NCI-H526 (cell line): ENCODE measurements around the gene MTG2.

Experiments
- DNase-seq, 2 experiments: peaks; one replicate each; lab custom pipeline; 2025; lab: John Stamatoyannopoulos, UW

Gene MTG2

DNA sequence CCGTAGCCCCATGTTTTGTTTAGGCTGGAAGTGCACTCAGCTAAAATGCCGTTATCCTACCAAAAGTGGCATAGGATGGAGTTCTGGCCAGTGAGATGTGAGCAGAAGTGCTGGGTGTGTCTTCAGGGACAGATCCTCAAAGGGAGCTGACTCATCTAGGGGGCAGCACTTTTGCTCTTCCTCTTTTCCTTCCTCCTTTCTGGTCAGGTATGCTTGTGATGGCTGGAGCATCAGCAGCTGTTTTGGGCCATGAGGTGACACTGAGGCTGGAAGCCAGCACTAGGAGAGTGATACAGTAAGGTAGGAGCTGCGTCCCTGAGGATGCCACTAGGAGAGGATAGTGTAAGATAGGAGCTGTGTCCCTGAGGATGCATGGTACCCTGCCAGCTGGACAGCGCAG, 50.9 kb downstream of the MTG2 start:
- no peak for DNase-seq

DNA sequence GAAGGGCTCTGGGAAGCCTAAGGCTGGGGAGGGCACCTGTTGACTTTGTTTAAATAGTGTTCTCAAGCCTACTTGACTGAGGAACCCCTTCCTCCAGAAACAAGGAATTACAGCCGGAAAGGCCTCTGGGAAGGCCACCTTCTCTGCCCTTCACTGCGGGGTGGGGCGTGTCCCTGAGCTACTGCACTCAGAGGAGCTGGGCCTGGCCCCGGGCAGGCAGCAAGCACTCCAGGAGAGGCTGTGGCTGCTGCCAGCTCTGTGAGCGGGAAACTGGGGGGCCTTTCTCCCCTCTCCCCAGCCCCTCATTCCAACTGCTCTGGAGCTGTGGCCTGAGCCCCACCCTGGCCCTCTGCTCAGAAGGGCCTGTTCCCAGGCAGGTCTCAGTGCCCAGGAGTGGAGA, 51.5 kb downstream of the MTG2 start:
- DNase-seq = no peak

DNA sequence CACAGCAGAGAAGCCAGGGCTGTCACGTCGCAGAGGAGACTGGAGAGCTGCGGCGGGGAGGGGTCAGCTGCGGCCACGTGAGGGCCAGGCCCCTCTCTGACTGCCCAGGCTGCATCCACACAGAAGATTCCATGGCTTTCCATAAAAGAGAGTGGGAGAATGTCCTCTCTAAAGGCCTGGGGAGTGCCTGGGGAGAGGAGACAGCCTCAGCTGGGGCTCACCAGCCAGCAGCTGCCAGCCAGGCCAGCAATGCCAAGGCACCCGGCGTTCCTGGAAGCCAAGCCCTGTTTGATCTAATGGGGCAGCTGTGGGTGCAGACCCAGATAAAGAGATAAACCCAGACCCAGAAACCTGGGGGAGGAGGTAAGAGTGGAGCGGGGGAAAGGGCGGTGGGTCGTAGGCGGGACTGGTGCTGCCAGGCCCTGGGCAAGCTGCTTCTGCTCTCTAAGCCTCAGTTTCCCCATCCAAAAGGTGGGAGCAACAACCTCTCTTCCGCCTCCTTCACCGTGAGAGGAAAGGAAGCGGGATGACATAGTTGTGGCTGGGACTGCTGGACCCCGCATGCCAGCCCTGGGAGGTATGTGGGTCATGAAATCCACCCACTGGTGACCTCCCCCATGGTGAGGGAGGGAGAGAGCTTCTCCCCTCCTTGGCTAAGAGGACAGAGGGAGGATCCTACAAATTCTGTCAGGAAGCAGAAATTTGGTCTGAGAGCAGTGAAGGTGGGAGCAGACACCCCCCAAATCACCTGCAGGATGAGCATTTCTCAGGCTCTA, 52.4 kb downstream of the MTG2 start:
- DNase-seq = no peak

DNA sequence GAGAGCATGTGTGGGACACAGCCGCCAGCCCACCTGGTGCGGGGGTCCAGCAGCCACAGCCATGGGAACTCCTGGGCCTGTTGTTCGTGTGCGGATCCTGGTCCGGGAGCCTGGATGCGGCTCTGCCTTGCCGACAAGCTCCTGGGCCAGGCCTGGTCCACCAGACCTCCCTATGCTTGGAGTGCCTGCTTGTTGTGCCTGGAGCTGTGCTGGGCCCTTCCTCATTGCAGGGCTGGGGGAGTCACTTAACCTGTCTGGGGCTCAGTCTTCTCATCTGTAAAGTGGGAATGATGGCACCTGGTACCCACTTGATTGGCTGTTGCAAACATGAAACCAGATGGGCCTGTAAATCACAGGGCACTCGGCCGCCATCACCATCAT, 52.9 kb downstream of the MTG2 start:
- no peak for DNase-seq

DNA sequence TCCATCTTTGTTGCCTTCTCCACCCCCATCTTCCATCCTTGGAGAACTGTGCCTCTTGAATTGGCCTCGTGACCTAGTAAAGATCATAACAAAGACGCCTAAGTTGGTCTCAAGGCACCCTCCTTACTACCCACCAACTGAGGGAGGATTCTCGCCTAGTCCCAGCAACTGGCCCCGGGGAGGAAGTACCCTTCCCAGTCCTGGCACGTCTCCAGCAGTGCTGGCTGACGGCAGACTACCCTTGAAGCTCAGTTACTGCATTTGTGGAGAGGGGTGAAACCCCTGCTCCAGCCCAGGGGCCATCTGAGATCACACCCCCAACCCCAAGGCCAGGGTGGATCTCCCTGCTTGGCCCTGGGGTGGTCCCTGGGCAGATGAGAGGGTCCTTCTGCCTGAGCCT, 53.4 kb downstream of the MTG2 start:
- no peak for DNase-seq

DNA sequence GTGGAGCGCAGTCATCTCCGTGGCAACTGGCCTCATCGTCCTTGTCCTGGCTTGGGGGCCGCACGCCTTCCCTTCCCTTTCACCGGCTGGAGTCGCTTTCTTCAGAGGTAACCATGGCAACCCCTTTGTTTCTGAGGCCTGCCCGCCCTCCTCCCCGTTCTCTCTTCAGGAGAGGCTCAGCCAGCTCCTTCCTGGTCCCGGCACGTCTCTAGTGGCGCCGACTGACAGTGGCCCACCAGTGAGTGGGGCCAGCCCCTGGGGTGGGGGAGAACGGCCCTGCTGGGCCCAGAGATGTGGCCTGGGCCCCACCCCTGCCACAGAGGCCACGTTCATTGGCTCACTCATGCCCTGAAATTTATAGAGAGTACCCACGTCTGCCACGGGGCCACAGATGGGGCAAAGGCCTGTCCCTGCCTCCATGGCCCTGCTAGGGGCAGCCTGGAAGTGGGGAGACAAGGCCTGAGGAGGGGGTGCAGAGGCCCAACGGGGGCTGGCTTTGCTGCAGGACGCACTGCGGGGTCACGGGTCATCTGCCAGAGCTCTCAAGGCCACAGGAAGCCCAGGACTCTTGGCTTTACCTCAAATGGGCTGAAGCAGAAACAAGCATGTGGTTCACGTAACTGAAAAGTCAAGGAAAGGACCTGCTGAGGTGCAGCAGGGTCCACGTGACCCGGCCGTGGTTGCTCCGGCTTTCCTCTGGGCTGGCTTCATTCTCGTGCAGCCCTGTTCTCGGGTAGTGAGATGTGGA, 54.1 kb downstream of the MTG2 start:
- no peak for DNase-seq

DNA sequence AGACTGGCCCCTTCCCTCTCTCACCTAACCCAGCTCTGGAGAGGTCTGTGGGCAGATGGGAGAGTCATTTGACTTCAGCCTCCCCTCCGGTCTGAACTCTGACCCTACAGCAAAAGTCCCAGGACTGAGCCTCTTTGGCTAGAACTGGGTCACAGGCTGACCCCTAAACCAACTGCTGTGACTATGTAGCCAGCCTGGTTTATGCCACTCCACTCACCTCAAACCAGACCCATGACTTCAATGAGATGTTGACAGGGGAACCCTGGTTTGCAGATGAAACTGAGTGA, 54.6 kb downstream of the MTG2 start:
- no peak for DNase-seq

DNA sequence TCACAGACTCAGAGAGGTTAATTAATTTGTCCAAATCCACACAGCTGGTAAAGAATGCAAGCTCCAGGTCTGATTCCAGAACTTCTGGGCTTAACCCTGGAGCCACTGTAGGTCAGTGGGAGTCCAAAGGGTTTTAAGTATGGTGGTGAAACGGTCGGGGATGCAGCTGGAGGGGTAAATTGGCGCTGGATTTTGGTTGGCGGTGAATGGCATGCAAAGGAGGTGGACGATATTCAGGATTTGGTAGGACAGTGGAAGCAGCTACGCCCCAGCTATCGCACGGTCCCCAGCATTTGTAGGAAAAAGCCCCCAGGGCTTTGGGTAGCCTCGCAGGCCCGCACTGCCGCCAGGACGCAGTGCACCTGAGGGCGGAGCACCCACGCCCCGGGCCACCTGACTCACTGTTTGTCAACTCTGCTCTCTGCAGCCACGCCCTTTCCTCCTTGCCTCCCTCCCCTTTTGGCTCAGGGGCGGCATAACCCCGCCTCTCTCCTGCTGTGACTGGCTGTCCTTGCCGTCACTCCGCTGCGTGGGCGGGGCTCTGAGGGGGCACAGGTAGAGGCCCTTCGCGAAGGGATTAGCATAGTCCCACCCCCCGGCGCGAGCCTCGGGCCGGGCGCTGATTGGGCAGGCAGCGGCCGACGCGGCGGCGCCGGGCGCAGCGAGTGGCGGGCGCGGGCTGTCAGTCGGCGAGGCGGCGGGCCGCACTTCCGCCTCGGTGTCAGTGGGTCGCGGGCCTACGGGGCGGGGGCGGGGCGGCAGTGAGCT, 55.2 kb downstream of the MTG2 start, which contains the start of gene OSBPL2:
OSBPL2 (plus strand) TSS at position 721 of the 768 bp plus-strand sequence. CDS start 17,664 bp downstream, outside the sequence.
- DNase-seq = peak; percentile 97 to 100

DNA sequence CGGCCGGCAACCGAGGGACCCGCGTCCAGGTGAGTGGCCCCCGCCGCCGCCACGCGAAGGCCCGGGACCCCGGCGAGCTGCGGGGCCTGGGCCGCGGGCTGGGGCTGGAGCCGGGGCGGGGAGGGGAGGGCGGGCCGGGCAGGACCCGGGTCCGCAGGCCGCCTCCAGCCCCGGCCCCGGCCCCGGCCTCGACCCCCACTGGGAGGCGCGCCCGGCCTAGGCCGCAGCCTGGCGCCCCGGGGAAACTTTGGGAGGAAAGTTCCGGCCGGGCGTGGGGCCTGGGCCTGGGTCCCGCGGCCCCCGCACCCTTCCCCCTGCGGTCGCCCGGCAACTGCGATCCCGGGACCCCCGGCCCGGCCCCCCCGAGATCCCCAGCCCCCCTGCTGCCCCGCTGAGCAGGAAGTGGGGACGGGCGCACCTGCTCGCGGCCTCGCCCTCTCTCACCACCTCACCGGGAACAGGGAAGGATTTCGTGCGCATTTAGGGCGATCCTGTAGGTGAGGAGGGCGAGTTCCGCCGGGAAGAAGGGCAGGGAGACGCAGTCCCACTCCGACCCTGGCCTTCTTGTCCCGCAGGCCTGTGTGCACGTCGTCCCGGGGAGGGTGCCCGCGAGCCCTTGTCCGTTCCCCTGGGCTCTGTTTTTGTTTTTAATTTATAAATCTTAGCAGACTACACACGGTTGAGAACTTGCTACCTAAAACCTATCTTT, 55.9 kb downstream of the MTG2 start:
- DNase-seq = peak in 1 of 2 experiments; percentile 53

DNA sequence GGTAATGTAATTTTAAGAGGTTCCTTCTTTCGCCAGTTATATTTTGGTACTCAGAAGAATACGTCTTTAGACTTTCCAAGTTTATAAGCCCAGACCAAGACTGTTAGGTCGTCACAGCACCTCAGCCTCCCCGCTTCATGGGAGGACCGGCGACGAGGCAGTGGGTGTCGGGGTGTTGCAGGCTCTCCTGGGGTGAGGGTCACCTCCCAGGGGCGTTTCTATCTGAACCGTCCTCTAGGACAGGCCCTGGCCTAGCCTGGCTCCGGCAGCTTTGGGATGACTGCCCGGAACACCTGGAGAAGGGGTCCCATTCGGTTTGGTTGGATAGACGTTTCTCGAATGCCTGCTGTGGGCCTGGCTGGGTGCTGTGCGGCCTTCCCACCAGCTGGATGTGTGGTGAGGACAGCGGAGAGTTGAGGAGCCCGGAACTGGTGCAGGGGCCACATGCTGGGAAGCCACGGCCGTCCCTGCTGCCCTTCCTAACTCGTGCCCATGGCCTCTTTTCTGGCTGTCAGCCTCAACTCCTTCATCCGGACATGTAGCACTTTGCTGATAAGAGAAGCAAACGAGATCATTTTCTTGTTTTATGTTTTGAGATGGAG, 56.6 kb downstream of the MTG2 start:
- no peak for DNase-seq

DNA sequence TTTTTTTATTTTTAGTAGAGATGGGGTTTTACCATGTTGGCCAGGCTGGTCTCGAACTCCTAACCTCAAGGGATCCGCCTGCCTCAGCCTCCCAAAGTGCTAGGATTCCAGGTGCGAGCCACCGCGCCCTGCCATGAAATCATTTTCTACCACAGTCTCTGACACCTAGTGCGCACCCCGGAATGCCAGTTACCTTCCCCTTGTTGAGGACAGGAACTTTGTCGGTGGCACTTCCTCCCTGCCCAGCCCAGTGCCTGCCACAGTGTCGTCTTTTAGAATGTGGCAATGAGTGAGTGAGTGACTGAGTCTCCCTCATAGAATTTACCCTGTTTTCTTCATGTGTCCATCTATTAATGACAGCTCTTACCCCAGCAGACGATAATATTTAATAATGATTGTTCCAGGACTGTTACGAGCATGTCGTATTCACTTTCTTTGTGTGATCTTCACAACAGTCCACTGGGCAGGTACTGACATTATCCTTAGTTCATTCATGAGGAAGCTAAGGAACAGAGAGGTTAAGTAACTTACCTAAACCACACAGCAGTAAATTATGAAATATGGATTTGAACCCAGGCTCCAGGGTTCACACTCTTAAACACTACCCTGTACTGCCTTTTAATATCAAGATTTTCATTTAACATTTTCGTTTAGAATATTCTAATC, 57.3 kb downstream of the MTG2 start:
- no peak for DNase-seq

DNA sequence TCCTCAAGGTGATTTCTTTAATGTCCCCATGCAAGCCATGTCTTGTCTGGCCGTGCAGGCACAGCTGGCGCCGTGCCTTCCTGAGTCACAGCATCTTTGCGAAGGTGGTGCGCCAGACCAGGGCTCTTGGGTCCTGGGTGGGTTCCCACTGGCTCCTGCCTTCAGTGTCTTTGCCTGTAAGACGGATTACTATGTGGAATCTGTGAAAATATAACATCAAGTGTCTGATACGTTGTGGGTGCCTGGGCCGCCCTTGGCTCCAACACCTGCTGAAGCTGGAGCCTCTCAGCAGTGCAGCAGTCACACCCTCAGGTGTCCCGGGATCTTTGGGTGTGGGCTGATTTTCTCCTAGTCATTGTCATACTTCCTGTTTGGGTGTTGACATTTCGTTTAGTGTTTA, 58.7 kb downstream of the MTG2 start:
- DNase-seq = no peak

DNA sequence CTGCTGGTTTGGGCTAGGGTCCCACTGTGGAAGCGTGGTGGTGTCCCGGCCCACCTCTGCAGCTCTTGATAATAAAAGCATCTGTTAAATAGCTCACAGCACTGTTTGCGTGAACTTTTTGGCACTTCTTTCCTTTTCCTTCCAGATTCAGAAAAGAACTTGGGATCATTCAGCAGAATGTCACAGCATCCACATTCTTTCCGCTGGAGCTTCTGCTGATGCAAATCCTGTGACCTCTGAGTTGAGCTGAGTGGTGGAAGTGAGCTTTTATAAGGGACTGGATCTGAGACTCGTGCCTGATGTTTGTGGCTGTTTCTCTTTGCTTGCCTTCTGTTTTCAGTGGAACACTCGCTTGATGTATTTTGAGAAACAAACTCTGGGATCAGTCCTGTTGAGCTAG, 59.3 kb downstream of the MTG2 start:
- DNase-seq = no peak

DNA sequence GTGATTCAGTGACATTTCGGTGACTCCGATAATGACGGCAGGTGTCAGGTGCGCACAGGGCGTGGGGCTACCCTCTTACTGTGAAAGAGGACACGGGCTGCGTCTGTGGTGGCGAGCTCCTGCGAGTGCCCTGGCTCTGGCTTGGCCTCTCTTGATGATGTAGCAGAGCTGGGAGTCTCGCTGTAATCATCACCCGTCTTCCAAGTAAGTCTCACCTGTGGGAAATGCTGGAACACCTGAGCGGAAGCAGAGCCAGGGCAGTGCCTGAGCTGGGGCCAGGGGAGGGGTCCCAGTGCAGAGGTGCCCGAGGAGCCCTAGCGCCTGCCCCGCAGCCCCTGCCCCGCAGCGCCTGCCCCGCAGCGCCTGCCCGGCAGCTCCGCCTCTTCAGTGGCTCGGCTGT, 60.3 kb downstream of the MTG2 start:
- no peak for DNase-seq

DNA sequence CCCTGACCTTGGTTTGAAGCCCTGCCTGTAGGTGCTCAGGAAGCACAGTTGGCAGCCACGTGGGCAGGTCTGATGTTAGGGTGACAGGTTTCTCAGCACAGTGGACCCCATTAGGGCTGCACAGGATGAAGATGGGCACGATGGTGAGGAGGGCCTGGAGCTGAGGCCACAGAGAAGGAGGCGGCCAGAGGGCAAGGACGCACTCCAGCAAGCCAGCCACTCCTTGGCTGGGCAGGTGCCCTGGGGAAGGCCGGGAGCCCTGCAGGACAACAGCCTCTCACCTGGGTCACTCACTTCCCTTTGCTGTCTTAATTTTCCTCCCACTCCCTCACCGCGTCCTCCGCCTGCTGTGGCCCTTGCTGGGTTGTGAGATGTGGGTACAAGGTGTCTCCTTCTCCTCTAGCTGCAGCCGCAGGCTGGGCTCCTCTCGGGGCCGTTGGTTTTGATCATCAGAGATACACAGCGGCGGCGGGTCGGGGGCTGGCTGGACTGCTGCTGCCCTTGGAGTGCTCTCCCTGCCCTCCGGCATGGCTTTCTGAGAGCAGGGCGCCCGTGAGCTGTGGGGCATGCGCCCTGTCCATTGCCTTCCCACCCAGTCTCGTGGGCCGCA, 61.2 kb downstream of the MTG2 start:
- DNase-seq = no peak

DNA sequence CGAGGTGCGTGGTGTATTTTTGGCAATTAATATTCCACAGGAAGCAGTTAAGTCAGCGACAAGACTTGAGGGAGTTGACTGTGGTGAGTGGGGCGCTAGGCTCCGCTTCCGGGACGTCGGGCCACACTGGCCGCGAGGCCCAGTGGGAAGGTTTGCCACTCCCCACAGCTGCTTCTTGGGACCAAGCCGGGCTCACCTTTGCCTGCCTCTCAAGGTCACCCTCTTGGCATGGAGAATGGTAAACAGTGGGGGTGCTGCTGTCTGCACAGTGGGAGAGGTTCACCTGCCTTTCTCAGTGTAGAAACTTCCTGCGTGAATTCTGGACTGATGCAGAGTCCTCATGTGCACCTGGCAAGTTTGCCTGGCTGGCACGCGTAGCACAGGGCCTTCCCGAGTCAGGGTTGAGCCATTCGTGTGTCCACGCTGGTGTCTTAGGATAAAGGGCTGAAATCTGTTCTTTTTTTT, 61.8 kb downstream of the MTG2 start:
- DNase-seq = no peak

DNA sequence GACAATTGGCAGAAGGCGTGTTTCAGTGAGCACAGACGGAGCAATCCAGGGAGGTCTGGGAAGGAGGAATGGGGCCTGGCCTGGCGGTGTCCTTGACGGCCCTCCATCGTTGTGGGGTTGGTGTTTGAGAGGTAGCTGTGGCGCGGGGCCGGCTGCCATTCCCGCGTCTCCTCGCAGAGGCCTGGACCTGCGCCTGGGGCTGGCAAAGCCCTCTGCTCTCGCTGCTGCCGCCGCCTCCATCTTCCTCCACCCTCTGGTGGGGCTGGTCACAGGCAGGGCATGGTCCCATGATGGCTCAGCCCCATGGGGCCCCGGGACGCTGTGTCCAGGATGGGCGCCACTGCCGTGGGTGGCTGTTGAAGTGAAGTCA, 63.1 kb downstream of the MTG2 start:
- DNase-seq = no peak

DNA sequence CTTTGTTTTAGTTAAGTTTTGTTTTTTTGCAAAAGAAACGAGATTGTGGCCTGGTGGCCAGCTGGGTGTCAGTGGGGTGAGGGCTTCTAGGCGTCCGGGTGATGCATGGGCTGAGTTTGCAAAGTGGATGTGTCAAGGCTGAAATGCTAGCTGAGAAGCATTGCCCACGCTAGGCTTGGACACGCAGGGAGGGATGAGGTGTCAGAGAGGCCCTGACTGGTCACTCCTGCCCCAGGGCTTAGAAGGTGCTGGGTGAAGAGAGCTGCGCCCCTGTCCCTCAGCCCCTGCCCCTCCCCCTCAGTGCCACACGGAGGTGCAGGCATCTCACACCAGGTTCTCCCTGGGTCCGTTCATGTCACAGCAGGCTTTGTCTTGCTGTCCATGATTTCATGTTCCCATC, 63.6 kb downstream of the MTG2 start:
- DNase-seq = no peak

DNA sequence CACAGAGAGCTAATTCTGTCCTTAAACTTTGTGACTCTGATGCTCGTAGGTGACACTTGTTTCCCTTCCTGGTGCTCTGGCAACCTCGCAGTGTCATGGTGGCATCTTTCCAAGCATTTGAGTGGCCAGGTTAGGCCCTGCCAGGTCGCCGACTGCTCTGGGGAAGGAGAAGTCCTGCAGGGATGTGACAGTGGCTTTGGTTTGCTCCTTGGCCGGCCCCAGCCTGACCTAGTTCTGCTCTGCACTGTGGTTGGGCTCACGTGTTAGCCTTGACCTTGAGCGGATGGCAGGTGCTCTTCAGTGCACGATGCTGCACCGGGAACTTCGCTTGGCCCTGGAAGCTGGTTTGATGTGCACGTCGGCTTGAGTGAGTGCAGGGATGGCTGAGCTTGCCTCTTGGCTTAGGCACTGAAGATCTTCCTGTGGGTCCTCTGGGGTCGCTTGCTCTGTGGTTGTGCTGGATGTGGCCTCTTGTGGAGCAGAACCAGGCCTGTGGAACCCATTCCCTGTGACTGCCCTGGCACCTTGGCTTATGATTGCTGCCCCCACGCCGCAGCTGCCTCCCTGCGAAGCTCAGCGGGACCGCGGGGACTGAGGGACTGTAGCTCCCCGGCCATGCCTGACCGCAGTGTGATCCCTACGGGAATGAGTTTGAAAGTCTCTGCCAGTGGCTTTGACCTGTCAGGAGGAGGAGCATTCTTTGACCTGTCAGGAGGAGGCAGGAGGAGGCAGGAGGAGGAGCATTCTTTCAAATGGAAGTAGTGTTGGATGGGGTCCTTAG, 64.2 kb downstream of the MTG2 start:
- DNase-seq = no peak

DNA sequence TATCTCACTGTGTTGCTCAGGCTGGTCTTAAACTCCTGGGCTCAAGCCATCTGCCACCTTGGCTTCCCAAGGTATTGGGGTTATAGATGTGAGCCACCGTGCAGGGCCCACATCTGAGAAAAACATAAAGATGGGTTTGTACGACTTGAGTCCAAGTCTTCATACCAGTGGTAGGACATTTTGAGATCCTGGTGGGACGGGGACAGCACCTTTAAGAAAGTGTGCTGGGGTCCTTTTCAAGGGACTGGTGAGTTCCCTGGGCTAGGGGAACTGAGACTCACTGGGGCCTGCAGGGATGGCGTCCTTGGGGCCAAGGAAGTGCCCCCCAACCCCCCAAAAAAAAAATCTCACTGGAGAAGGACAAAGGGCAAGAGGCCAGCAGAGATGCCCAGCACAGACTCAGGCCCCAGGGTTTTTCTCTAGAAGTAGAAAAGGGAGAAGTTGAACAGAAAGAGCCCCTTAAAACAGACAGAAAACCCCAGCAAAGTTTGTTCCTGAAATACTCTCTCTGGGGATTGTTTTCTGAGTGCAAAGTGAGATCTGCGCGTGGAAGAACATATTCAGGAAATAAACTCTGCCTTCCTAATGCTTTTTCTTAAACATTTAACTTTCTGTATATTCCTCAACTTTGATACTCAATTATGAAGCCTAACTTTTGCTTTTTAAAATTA, 66.2 kb downstream of the MTG2 start:
- no peak for DNase-seq
